Activated B cell treated with CpG ODN at 0.5 μM for 24 hours (primary cell): Measurements from ENCODE around the gene TRHDE. TPM values are rescaled to one million over a fixed set of nuclear protein-coding genes. Genes with fewer than 3 reads are reported as not detected.

Experiments used
- ATAC-seq: fragments of 200-7000 bp; cut with Tn5 transposase; one replicate; pipeline ENCODE4 v1.10.0; 2021; ENCODE audit warnings: low read depth, mild to moderate bottlenecking, moderate library complexity
- CTCF ChIA-PET: fragments of 350-600 bp; sonication (Branson Sonifier 250); formaldehyde crosslinking; loops from one replicate; lab custom pipeline; 2021; ENCODE audit warnings: antibody characterized with exemption; lab: Charles Lee
- POLR2A ChIA-PET: fragments of 350-600 bp; sonication (Branson Sonifier 250); formaldehyde crosslinking; loops from one replicate; lab custom pipeline; 2021; ENCODE audit warnings: antibody characterized with exemption; lab: Charles Lee
- DNase-seq: peaks from one replicate; pipeline ENCODE4 v3.0.0; 2022
- H3K27ac Mint-ChIP-seq: one replicate; pipeline ENCODE4 v1.8.0; 2020; ENCODE audit warnings: mixed read lengths
- H3K27me3 Mint-ChIP-seq: one replicate; pipeline ENCODE4 v1.8.0; 2021; ENCODE audit warnings: mixed read lengths
- H3K36me3 Mint-ChIP-seq: one replicate; pipeline ENCODE4 v1.8.0; 2021; ENCODE audit warnings: low read depth, mixed read lengths
- H3K4me1 Mint-ChIP-seq: one replicate; pipeline ENCODE4 v1.8.0; 2021; ENCODE audit warnings: mixed read lengths
- H3K4me3 Mint-ChIP-seq: one replicate; pipeline ENCODE4 v1.8.0; 2020; ENCODE audit warnings: mild to moderate bottlenecking, mixed read lengths
- H3K9me3 Mint-ChIP-seq: one replicate; pipeline ENCODE4 v1.8.0; 2020; ENCODE audit warnings: mixed read lengths
- CTCF ChIP-seq: fragments of 200-600 bp; IDR thresholded peaks from one replicate; pipeline ENCODE4 v1.8.0; 2022; ENCODE audit warnings: antibody characterized with exemption, mild to moderate bottlenecking
- intact Hi-C: fragments of 100-400 bp; cut with micrococcal nuclease; formaldehyde crosslinking; loops from one replicate; pipeline ENCODE4 v1.15.1; 2024
- total RNA-seq: library from RNA; stranded (reverse); gene quantifications from 2 replicates; pipeline ENCODE4 v1.2.3, GENCODE V29; 2022

Gene TRHDE
- total RNA-seq, 1 donor from 2014 or later: not detected

GRCh38 chr12:72570601-72571000 lies 298.4 kb downstream of the TRHDE start:
- no peaks in the 10 kb centered on the region for H3K4me1 Mint-ChIP-seq

GRCh38 chr12:72574138-72574537 lies 302.0 kb downstream of the TRHDE start:
- Mint-ChIP-seq H3K36me3 (no peaks in the 10 kb centered on the region), H3K4me3 (no peak overlapping the region), H3K4me1 (no peaks in the 10 kb centered on the region), H3K27me3 (no peaks in the 10 kb centered on the region), H3K9me3 (no peaks in the 10 kb centered on the region), H3K27ac (no peak overlapping the region)
- no peak for ATAC-seq
- intact Hi-C loops: no loop called here
- TF ChIP-seq CTCF: no peak
- POLR2A ChIA-PET: no interaction called here
- CTCF ChIA-PET: no interaction called here
- no peak for DNase-seq

More at GRCh38 chr12:72570601-72571000, 298.4 kb downstream of the TRHDE start:
- intact Hi-C loops: no loop called here
- no peaks in the 10 kb centered on the region for H3K27me3 Mint-ChIP-seq
- no peak for ATAC-seq
- DNase-seq: no peak
- CTCF ChIA-PET: no interaction called here
- H3K36me3 Mint-ChIP-seq: no peaks in the 10 kb centered on the region
- no peak overlapping the region for H3K27ac Mint-ChIP-seq
- no peaks in the 10 kb centered on the region for H3K9me3 Mint-ChIP-seq
- POLR2A ChIA-PET: no interaction called here
- no peak overlapping the region for H3K4me3 Mint-ChIP-seq
- no peak for TF ChIP-seq CTCF

GRCh38 chr12:72578327-72578726 lies 306.2 kb downstream of the TRHDE start:
- DNase-seq (no peak), ATAC-seq (no peak)
- no peak overlapping the region for H3K27ac Mint-ChIP-seq
- no peaks in the 10 kb centered on the region for H3K36me3 Mint-ChIP-seq
- no peaks in the 10 kb centered on the region for H3K4me1 Mint-ChIP-seq
- H3K27me3 Mint-ChIP-seq: no peaks in the 10 kb centered on the region
- ChIA-PET POLR2A (no interaction called here), CTCF (no interaction called here)
- no peak overlapping the region for H3K4me3 Mint-ChIP-seq
- intact Hi-C loops: no loop called here
- TF ChIP-seq CTCF: no peak
- H3K9me3 Mint-ChIP-seq: no peaks in the 10 kb centered on the region

DNA sequence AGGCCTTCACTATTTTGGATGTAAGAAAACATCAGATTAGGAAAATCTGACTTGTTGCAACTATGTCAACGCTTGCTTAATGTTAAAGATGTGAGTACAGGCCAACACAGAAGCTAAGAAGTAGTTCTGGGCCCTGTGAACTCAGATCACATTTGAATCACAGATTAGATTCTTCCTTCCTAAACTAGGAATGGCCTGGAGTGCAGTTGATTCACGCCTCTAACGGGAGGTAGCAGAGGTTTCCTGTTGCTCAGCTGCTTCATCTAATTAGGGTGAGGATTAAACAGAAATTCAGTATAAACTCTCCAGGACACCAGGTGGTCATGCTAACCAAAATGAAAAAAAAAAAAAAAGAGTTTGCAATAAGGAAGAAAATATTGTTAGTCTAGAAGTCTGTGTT lies 314.3 kb downstream of the TRHDE start:
- no peak for ATAC-seq
- H3K4me3 Mint-ChIP-seq: no peak overlapping the region
- ChIA-PET CTCF (no interaction called here), POLR2A (no interaction called here)
- H3K27ac Mint-ChIP-seq: no peak overlapping the region
- intact Hi-C loops: no loop called here
- TF ChIP-seq CTCF: no peak
- no peaks in the 10 kb centered on the region for H3K27me3 Mint-ChIP-seq
- no peak for DNase-seq
- H3K36me3 Mint-ChIP-seq: no peaks in the 10 kb centered on the region
- H3K4me1 Mint-ChIP-seq: no peaks in the 10 kb centered on the region
- peaks cover 9% of the 10 kb centered on the region for H3K9me3 Mint-ChIP-seq

DNA sequence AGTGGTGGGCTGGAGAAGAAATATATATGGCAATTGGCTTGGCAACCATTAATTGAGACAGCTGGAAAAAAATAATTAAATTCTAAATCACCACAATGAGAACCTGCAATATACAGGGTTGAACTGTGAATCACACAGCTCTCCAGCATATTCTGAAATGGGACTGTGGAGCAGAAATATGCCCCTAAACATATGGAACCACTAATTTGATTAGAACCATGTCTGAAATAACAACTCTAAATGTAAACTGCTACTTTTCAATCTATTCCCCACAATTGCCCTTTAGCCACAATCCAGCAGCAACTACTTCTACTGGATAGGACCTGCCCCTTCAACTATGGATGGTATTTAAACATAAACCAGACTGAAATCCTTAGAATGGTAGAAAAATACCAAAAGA lies 330.4 kb downstream of the TRHDE start:
- DNase-seq: no peak
- Mint-ChIP-seq H3K4me1 (no peaks in the 10 kb centered on the region), H3K27me3 (no peaks in the 10 kb centered on the region), H3K9me3 (peaks cover 18% of the 10 kb centered on the region), H3K27ac (no peak overlapping the region), H3K36me3 (no peaks in the 10 kb centered on the region), H3K4me3 (no peak overlapping the region)
- no peak for ATAC-seq
- TF ChIP-seq CTCF: no peak
- intact Hi-C loops: loop anchor here (5.0 kb wide), 1 partner anchor 50 kb away; no protein-coding TSS in a partner anchor
- ChIA-PET POLR2A (no interaction called here), CTCF (no interaction called here)
